Mesendoderm (in vitro differentiated cells): ENCODE results near the gene ADIPOR1.

Experiments used
- DNase-seq: peaks from one replicate; pipeline ENCODE4 v3.0.0; 2013
- H2AK5ac ChIP-seq: 2 replicates; pipeline ENCODE4 v1.6.1; 2013; ENCODE audit warnings: low read length, inconsistent platforms
- H2BK120ac ChIP-seq: 2 replicates; pipeline ENCODE4 v1.6.1; 2013; ENCODE audit warnings: low read depth, mild to moderate bottlenecking, low read length, moderate library complexity, mixed read lengths
- H2BK15ac ChIP-seq: replicated peaks from 2 replicates; pipeline ENCODE4 v1.6.1; 2013; ENCODE audit warnings: low read depth, mild to moderate bottlenecking, moderate library complexity
- H2BK5ac ChIP-seq: 2 replicates; pipeline ENCODE4 v1.6.1; 2013; ENCODE audit warnings: low read length, inconsistent platforms
- H3K18ac ChIP-seq: 2 replicates; pipeline ENCODE4 v1.6.1; 2013; ENCODE audit warnings: mild to moderate bottlenecking, low read length, mixed read lengths
- H3K23ac ChIP-seq: one replicate; pipeline ENCODE4 v1.6.1; 2013; ENCODE audit warnings: low read length
- H3K27ac ChIP-seq: 2 replicates; pipeline ENCODE4 v1.5.1; 2013; ENCODE audit warnings: low read depth, mild to moderate bottlenecking, inconsistent platforms, low read length, moderate library complexity
- H3K27me3 ChIP-seq: 2 replicates; pipeline ENCODE4 v1.6.1; 2013; ENCODE audit warnings: low read length, control low read depth, mild to moderate bottlenecking, inconsistent platforms; ENCODE audit not compliant: insufficient read depth, poor library complexity
- H3K36me3 ChIP-seq: 2 replicates; pipeline ENCODE4 v1.6.1; 2013; ENCODE audit warnings: low read length, inconsistent platforms; ENCODE audit not compliant: control insufficient read depth, insufficient read depth
- H3K4ac ChIP-seq: one replicate; pipeline ENCODE4 v1.6.1; 2013; ENCODE audit warnings: low read depth, mild to moderate bottlenecking, low read length, moderate library complexity
- H3K4me1 ChIP-seq: 2 replicates; pipeline ENCODE4 v1.6.1; 2013; ENCODE audit warnings: low read depth, low read length, inconsistent platforms; ENCODE audit not compliant: control insufficient read depth
- H3K4me2 ChIP-seq: 2 replicates; pipeline ENCODE4 v1.6.1; 2013; ENCODE audit warnings: low read length
- H3K4me3 ChIP-seq: 2 replicates; pipeline ENCODE4 v1.5.1; 2013; ENCODE audit warnings: mild to moderate bottlenecking, low read length
- H3K56ac ChIP-seq: one replicate; pipeline ENCODE4 v1.6.1; 2013; ENCODE audit warnings: low read length
- H3K79me1 ChIP-seq: 2 replicates; pipeline ENCODE4 v1.6.1; 2013; ENCODE audit warnings: low read length, inconsistent platforms
- H3K79me2 ChIP-seq: 2 replicates; pipeline ENCODE4 v1.6.1; 2013; ENCODE audit warnings: mild to moderate bottlenecking, low read length; ENCODE audit not compliant: control insufficient read depth, insufficient read depth
- H3K9ac ChIP-seq: 2 replicates; pipeline ENCODE4 v1.6.1; 2013; ENCODE audit warnings: low read length, inconsistent platforms
- H4K5ac ChIP-seq: one replicate; pipeline ENCODE4 v1.6.1; 2013; ENCODE audit warnings: low read length
- H4K8ac ChIP-seq: one replicate; pipeline ENCODE4 v1.6.1; 2013; ENCODE audit warnings: low read depth, mild to moderate bottlenecking, control low read depth, low read length, moderate library complexity
- WGBS: extraction: QIAGEN DNeasy Blood & Tissue Kit; methylation state at CpG from one replicate; pipeline ENCODE4 v1.1.7; 2013; ENCODE audit warnings: low lambda C conversion rate, missing lambda C conversion rate; ENCODE audit not compliant: insufficient coverage; ENCODE audit errors: extremely low coverage; 5-methylcytosine and 5-hydroxymethylcytosine counted together

ADIPOR1 gene

DNA sequence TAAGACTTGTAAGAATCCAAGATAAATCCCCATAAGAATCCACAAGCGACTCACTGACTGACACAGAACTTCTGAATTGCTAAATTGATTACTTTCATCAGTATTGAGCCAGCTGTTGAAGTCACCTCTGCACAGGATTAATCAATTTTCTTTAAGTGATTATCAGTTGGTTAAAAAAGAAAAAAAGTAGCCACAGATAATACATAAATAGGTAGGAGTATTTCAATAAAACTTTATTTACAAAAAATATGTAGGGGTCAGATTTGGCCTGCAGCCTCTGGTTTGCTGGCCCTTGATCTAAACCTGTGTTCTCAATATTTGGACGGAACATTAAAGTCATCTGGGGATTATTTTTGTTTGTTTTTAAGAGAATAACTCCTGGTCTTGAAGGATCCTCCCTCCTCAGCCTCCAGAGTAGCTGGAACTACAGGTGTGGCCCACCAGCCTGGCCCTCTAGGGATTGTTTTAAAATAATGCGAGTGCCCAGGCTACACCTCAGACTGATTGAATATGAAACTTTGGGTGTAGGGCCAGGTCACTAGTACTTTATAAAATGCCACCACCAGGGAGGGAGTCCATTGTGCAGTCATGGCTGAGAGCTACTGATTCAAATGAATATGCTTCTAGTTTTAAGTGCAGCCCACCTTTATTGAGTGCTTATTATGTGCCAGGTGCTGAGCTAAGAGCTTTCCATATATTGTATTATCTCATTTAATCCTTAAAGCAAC is 42.3 kb upstream of the ADIPOR1 start:
- H3K23ac ChIP-seq, result no peak overlapping the region
- H4K8ac ChIP-seq, result no peak overlapping the region
- no peak overlapping the region for H2BK15ac ChIP-seq
- no peak overlapping the region for H3K18ac ChIP-seq
- H3K4ac ChIP-seq, result no peak overlapping the region
- H4K5ac ChIP-seq, result no peak overlapping the region
- no peaks in the 10 kb centered on the region for H3K27me3 ChIP-seq
- H3K4me3 ChIP-seq, result no peak overlapping the region
- no peaks in the 10 kb centered on the region for H3K4me1 ChIP-seq
- H2BK120ac ChIP-seq, result no peak overlapping the region
- no peak overlapping the region for H2AK5ac ChIP-seq
- no peak overlapping the region for H3K27ac ChIP-seq
- H3K36me3 ChIP-seq, result no peaks in the 10 kb centered on the region
- WGBS, result no CpG with 5 or more reads among the region's 3 CpGs
- no peak overlapping the region for H3K56ac ChIP-seq
- no peak overlapping the region for H3K9ac ChIP-seq
- DNase-seq, result no peak
- no peaks in the 10 kb centered on the region for H3K79me2 ChIP-seq
- H3K4me2 ChIP-seq, result no peak overlapping the region
- H3K79me1 ChIP-seq, result no peaks in the 10 kb centered on the region
- H2BK5ac ChIP-seq, result no peak overlapping the region

DNA sequence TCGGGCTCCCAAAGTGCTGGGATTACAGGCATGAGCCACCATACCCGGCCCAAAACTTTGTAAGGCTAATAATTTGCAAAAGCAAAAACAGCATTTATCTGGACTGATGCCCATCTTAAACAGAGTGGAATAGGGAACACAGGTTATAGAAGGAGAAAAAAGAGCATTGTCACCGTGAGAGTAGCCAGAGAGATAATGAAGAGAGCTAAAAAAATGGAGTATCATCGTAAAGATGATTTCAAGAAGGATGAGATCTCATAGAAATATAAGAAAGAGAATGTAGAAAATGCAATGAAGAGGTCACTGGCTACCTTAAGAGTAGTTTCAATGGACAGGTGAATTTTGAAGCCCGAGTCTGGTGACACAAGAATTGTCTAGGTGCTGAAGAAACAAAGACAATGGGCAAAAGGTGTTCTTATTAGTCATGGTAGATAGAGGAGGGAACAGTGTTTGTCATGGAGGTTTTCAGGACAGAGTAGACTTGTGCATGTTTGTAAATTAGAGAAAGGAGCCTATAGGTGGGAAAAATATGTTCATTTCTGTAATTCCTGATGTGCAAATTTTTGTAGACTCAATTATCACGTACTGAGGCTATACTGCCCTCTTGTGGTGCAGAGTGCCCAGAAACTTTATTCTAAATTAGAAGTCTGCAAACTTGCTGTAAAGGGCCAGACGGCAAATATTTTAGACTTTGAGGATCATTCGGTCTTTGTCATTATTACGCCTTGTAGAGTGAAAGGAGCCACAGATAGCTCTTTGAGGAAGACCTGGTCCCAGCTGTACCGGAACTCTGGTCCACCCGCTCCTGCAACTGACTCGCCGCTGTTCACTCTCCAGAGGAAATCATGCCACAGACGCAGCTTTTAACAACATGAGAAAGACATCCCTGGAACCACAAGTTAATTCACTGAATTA is 41.0 kb upstream of the ADIPOR1 start:
- Histone ChIP-seq H3K79me2 (no peaks in the 10 kb centered on the region), H3K4ac (no peak overlapping the region), H4K8ac (no peak overlapping the region), H3K36me3 (no peaks in the 10 kb centered on the region), H3K9ac (no peak overlapping the region), H2BK15ac (no peak overlapping the region), H3K4me2 (no peak overlapping the region), H3K79me1 (no peaks in the 10 kb centered on the region), H2AK5ac (no peak overlapping the region), H3K18ac (no peak overlapping the region), H3K56ac (peak overlapping the region; percentile 58), H3K4me3 (no peak overlapping the region), H3K27me3 (no peaks in the 10 kb centered on the region), H2BK120ac (no peak overlapping the region), H3K4me1 (no peaks in the 10 kb centered on the region), H4K5ac (no peak overlapping the region), H2BK5ac (no peak overlapping the region), H3K27ac (no peak overlapping the region), H3K23ac (no peak overlapping the region)
- peak; percentile 35 for DNase-seq
- WGBS, result no CpG with 5 or more reads among the region's 14 CpGs

DNA sequence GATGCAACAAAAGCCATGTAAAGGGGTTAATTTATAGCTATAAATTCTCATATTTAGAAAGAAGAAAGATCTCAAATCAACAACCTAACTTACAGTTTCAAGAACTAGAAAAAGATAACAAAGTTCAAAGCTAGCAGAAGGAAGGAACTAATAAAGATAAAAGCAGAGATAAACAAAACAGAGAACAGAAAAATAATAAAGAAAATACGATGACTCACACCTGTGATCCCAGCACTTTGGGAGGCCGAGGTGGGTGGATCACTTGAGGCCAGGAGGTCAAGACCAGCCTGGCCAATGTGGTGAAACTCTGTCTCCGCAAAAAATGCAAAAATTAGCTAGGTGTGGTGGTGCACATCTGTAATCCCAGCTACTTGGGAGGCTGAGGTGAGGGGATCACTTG is 36.6 kb upstream of the ADIPOR1 start:
- H3K9ac ChIP-seq, result no peak overlapping the region
- no peaks in the 10 kb centered on the region for H3K27me3 ChIP-seq
- H3K56ac ChIP-seq, result no peak overlapping the region
- H4K8ac ChIP-seq, result no peak overlapping the region
- no peaks in the 10 kb centered on the region for H3K79me2 ChIP-seq
- no peak overlapping the region for H3K4ac ChIP-seq
- no peak overlapping the region for H2BK5ac ChIP-seq
- H3K36me3 ChIP-seq, result no peaks in the 10 kb centered on the region
- H3K18ac ChIP-seq, result no peak overlapping the region
- no peak overlapping the region for H3K27ac ChIP-seq
- no peak overlapping the region for H3K4me2 ChIP-seq
- no peak for DNase-seq
- no peak overlapping the region for H2AK5ac ChIP-seq
- H2BK120ac ChIP-seq, result no peak overlapping the region
- H4K5ac ChIP-seq, result no peak overlapping the region
- H3K23ac ChIP-seq, result no peak overlapping the region
- WGBS, result no CpG with 5 or more reads among the region's 3 CpGs
- no peak overlapping the region for H2BK15ac ChIP-seq
- H3K79me1 ChIP-seq, result no peaks in the 10 kb centered on the region
- H3K4me1 ChIP-seq, result no peaks in the 10 kb centered on the region
- H3K4me3 ChIP-seq, result no peak overlapping the region

DNA sequence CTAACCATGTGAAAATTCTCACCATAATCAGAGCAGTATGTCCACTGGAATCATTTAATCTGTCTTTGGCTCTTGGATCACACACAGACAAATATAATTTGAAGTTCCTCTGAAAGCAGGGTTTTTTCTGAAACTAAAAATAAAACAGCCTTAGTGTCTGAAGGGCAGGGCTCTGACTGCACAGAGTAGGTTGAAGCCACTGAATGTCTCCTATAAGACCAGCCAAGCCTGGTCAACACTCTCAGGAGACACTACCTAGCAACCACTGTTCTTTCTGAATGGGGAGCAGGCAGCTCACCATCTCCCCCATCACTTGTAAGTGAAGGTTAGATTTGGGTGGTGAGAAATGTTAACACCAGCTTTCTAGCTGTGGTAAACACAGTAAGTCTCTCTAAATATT is 33.0 kb upstream of the ADIPOR1 start:
- Histone ChIP-seq H3K36me3 (no peaks in the 10 kb centered on the region), H3K4me2 (no peak overlapping the region), H4K8ac (no peak overlapping the region), H4K5ac (no peak overlapping the region), H3K27ac (no peak overlapping the region), H3K4me1 (no peaks in the 10 kb centered on the region), H3K18ac (no peak overlapping the region), H2BK120ac (no peak overlapping the region), H3K9ac (no peak overlapping the region), H2AK5ac (no peak overlapping the region), H3K79me2 (no peaks in the 10 kb centered on the region), H3K4ac (no peak overlapping the region), H2BK15ac (no peak overlapping the region), H2BK5ac (no peak overlapping the region), H3K79me1 (no peaks in the 10 kb centered on the region), H3K4me3 (no peak overlapping the region), H3K23ac (no peak overlapping the region), H3K56ac (no peak overlapping the region), H3K27me3 (no peaks in the 10 kb centered on the region)
- no peak for DNase-seq

DNA sequence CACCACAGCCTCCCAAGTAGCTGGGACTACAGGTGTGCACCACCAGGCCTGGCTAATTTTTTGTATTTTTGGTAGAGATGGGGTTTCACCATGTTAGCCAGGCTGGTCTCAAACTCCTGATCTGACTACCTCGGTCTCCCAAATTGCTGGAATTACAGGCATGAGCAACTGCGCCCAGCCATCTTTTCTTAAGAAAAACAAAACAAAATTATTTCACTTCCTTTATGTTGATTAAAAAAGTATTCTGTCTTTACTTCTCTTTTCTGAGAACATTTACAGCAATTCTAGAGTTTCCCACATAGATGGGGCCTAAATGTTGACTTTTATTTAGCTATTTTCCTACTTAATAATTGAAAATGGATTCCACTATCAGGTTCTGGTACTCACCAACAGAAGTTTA is 31.8 kb upstream of the ADIPOR1 start:
- no peaks in the 10 kb centered on the region for H3K79me1 ChIP-seq
- H3K4me3 ChIP-seq, result no peak overlapping the region
- no peak overlapping the region for H3K9ac ChIP-seq
- no peak overlapping the region for H4K5ac ChIP-seq
- no peak overlapping the region for H2BK120ac ChIP-seq
- DNase-seq, result no peak
- H4K8ac ChIP-seq, result no peak overlapping the region
- H3K4ac ChIP-seq, result no peak overlapping the region
- H3K27me3 ChIP-seq, result no peaks in the 10 kb centered on the region
- no peak overlapping the region for H3K18ac ChIP-seq
- no peak overlapping the region for H3K23ac ChIP-seq
- H3K79me2 ChIP-seq, result no peaks in the 10 kb centered on the region
- no peak overlapping the region for H3K27ac ChIP-seq
- H2BK15ac ChIP-seq, result no peak overlapping the region
- no peaks in the 10 kb centered on the region for H3K36me3 ChIP-seq
- no peak overlapping the region for H2AK5ac ChIP-seq
- no peak overlapping the region for H2BK5ac ChIP-seq
- WGBS, result no CpG with 5 or more reads among the region's 2 CpGs
- H3K56ac ChIP-seq, result no peak overlapping the region
- H3K4me2 ChIP-seq, result no peak overlapping the region
- H3K4me1 ChIP-seq, result no peaks in the 10 kb centered on the region
